Measurements from ENCODE around the gene NRXN3.
"Not testable (repeated sequence)": the region's sequence is repeated elsewhere in the genome, so short reads cannot be mapped to it uniquely, and the experiment has no call there.

NRXN3 gene

DNA sequence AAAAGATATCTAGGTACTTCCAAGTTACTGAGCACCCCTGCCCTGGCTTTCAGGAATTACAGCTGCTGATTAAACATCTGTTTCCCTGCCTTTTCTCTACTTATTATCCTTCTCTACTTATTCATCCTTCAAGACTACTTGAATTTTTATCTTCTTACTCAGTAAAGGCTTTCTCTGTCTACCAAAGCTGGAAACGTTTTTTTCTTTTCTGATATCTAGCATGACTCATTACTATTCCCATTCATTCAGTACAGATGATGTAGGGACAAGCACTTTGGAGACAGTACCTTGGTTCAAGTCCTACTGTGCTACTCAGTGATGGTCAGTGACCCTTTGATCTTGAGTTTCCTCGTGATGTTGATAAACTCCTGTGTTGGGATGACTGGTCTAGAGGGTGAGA, 848.7 kb downstream of the NRXN3 start:
- H3K9me2 ChIP-seq (ENCODE audit: low read depth, low read length), result no peaks in the 10 kb centered on the region
- H3K9ac ChIP-seq (ENCODE audit: low read length), result no peak overlapping the region
- no peaks in the 10 kb centered on the region for H3K79me2 ChIP-seq (ENCODE audit: insufficient read depth, low read length)
- H3K27ac ChIP-seq (ENCODE audit: low read depth, low read length, poor library complexity, severe bottlenecking), result no peak overlapping the region
- H3F3A ChIP-seq (ENCODE audit: insufficient read depth, low read length), result no peaks in the 10 kb centered on the region
- TF ChIP-seq, protein P1, sequence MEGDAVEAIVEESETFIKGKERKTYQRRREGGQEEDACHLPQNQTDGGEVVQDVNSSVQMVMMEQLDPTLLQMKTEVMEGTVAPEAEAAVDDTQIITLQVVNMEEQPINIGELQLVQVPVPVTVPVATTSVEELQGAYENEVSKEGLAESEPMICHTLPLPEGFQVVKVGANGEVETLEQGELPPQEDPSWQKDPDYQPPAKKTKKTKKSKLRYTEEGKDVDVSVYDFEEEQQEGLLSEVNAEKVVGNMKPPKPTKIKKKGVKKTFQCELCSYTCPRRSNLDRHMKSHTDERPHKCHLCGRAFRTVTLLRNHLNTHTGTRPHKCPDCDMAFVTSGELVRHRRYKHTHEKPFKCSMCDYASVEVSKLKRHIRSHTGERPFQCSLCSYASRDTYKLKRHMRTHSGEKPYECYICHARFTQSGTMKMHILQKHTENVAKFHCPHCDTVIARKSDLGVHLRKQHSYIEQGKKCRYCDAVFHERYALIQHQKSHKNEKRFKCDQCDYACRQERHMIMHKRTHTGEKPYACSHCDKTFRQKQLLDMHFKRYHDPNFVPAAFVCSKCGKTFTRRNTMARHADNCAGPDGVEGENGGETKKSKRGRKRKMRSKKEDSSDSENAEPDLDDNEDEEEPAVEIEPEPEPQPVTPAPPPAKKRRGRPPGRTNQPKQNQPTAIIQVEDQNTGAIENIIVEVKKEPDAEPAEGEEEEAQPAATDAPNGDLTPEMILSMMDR (IDR thresholded peaks at IDR 0.05; ENCODE audit: low read length), result no peak
- no peak for TF ChIP-seq EZH2 (IDR thresholded peaks at IDR 0.05; ENCODE audit: borderline replicate concordance, low read length)
- no peak overlapping the region for H2AFZ ChIP-seq (ENCODE audit: low read length)
- H3K4me3 ChIP-seq (ENCODE audit: low read depth, low read length, poor library complexity, severe bottlenecking), result no peak overlapping the region
- H4K20me1 ChIP-seq (ENCODE audit: insufficient read depth, low read length), result no peaks in the 10 kb centered on the region
- H3K9me3 ChIP-seq (ENCODE audit: low read length), result no peaks in the 10 kb centered on the region
- peaks cover 4% of the 10 kb centered on the region; the same call in 1 of the 2 replicates for H3K27me3 ChIP-seq (ENCODE audit: insufficient read depth, low read length)
- H3K36me3 ChIP-seq (ENCODE audit: insufficient read depth, low read length), result no peaks in the 10 kb centered on the region
- no peak overlapping the region for H3K4me2 ChIP-seq (ENCODE audit: low read length)
- no peaks in the 10 kb centered on the region for H3K4me1 ChIP-seq (ENCODE audit: insufficient read depth, low read length, severe bottlenecking)

DNA sequence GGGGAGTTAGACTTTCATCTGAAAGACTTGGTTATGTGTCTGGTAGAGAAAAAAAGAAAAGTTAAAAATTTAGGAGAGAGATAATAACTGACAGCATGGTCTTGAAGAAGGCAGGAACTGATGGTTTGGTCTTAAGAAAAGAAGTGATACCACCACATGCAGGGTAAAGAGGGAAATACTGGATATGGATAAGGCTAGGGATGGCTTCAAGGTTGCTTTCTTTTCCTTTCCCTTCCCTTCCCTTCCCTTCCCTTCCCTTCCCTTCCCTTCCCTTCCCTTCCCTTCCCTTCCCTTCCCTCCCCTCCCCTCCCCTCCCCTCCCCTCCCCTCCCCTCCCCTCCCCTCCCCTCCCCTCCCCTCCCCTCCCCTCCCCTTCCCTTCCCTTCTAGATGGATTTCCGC, 849.7 kb downstream of the NRXN3 start:
- not testable (repeated sequence) for H2AFZ ChIP-seq (ENCODE audit: low read length); H3K4me1 ChIP-seq (ENCODE audit: insufficient read depth, low read length, severe bottlenecking); H4K20me1 ChIP-seq (ENCODE audit: insufficient read depth, low read length); H3K27me3 ChIP-seq (ENCODE audit: insufficient read depth, low read length); H3K4me2 ChIP-seq (ENCODE audit: low read length); H3K36me3 ChIP-seq (ENCODE audit: insufficient read depth, low read length); H3K9ac ChIP-seq (ENCODE audit: low read length); H3K79me2 ChIP-seq (ENCODE audit: insufficient read depth, low read length); H3K9me3 ChIP-seq (ENCODE audit: low read length); H3K27ac ChIP-seq (ENCODE audit: low read depth, low read length, poor library complexity, severe bottlenecking); H3K4me3 ChIP-seq (ENCODE audit: low read depth, low read length, poor library complexity, severe bottlenecking); H3K9me2 ChIP-seq (ENCODE audit: low read depth, low read length); H3F3A ChIP-seq (ENCODE audit: insufficient read depth, low read length)

DNA sequence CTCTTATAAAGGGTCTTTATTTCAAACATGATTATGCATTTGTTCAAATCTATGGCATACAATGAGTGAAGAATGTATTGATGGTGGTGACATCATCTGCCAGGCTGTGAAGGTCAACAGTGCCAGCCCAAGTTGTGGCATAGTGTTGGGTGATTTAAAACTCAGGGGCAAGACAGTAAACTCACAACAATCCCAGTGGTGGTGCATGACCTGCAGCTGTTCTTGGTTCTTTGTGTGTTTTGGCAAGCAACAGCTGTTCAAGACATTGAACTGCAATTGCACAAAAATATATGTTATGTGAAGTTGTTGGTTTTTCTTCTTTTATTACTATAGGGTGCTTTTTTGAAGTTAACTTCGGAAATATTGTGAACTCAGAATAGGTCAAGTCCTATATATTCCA, 851.6 kb downstream of the NRXN3 start:
- TF ChIP-seq, protein P1 (IDR thresholded peaks at IDR 0.05; ENCODE audit: low read length), result no peak
- no peak for TF ChIP-seq EZH2 (IDR thresholded peaks at IDR 0.05; ENCODE audit: borderline replicate concordance, low read length)
- Histone ChIP-seq H3K4me3 (ENCODE audit: low read depth, low read length, poor library complexity, severe bottlenecking) (no peak overlapping the region), H3F3A (ENCODE audit: insufficient read depth, low read length) (no peaks in the 10 kb centered on the region), H3K27ac (ENCODE audit: low read depth, low read length, poor library complexity, severe bottlenecking) (no peak overlapping the region), H3K9me3 (ENCODE audit: low read length) (no peaks in the 10 kb centered on the region), H3K9ac (ENCODE audit: low read length) (no peak overlapping the region), H3K9me2 (ENCODE audit: low read depth, low read length) (no peaks in the 10 kb centered on the region), H3K36me3 (ENCODE audit: insufficient read depth, low read length) (no peaks in the 10 kb centered on the region), H3K27me3 (ENCODE audit: insufficient read depth, low read length) (peaks cover 4% of the 10 kb centered on the region; the same call in 1 of the 2 replicates), H3K4me2 (ENCODE audit: low read length) (no peak overlapping the region), H3K79me2 (ENCODE audit: insufficient read depth, low read length) (no peaks in the 10 kb centered on the region), H4K20me1 (ENCODE audit: insufficient read depth, low read length) (no peaks in the 10 kb centered on the region), H2AFZ (ENCODE audit: low read length) (no peak overlapping the region), H3K4me1 (ENCODE audit: insufficient read depth, low read length, severe bottlenecking) (no peaks in the 10 kb centered on the region)

DNA sequence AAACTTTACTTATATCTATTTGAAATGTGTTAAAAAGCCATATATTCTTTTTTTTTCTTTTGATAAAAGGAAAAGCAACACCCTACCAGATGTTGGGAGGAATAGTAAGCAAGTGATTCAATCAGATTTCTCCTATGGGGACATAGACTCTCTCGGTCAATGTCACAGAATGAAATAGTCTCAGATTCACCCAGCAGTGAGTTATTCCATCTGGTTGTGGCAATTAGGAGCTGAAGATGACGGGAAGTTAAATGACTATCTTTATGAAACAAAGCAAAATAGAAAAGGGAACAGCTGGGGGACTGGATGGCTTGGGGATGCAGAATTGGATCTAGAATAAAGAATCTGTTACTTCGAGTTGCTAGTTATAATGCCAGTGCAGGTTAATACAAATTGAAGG, 857.0 kb downstream of the NRXN3 start:
- no peaks in the 10 kb centered on the region for H3K27me3 ChIP-seq (ENCODE audit: insufficient read depth, low read length)
- H3K9me2 ChIP-seq (ENCODE audit: low read depth, low read length), result no peaks in the 10 kb centered on the region
- no peak overlapping the region for H3K4me2 ChIP-seq (ENCODE audit: low read length)
- no peaks in the 10 kb centered on the region for H3K4me1 ChIP-seq (ENCODE audit: insufficient read depth, low read length, severe bottlenecking)
- no peaks in the 10 kb centered on the region for H3F3A ChIP-seq (ENCODE audit: insufficient read depth, low read length)
- H2AFZ ChIP-seq (ENCODE audit: low read length), result no peak overlapping the region
- TF ChIP-seq, protein P1 (IDR thresholded peaks at IDR 0.05; ENCODE audit: low read length), result no peak
- TF ChIP-seq EZH2 (IDR thresholded peaks at IDR 0.05; ENCODE audit: borderline replicate concordance, low read length), result no peak
- H3K27ac ChIP-seq (ENCODE audit: low read depth, low read length, poor library complexity, severe bottlenecking), result no peak overlapping the region
- H3K9ac ChIP-seq (ENCODE audit: low read length), result no peak overlapping the region
- H3K36me3 ChIP-seq (ENCODE audit: insufficient read depth, low read length), result no peaks in the 10 kb centered on the region
- no peaks in the 10 kb centered on the region for H3K9me3 ChIP-seq (ENCODE audit: low read length)
- H3K4me3 ChIP-seq (ENCODE audit: low read depth, low read length, poor library complexity, severe bottlenecking), result no peak overlapping the region
- no peaks in the 10 kb centered on the region for H3K79me2 ChIP-seq (ENCODE audit: insufficient read depth, low read length)
- no peaks in the 10 kb centered on the region for H4K20me1 ChIP-seq (ENCODE audit: insufficient read depth, low read length)

Data from OCI-LY1 (cell line).